WTC11 (cell line): ENCODE measurements around the gene ANKFN1. TPM values are rescaled to one million over a fixed set of nuclear protein-coding genes. Genes with fewer than 3 reads are reported as not detected.

ENCODE experiments used
- ATAC-seq: fragments of 200-7000 bp; cut with Tn5 transposase; 2 replicates; pipeline ENCODE4 v1.10.0; 2021; ENCODE audit warnings: mild to moderate bottlenecking, moderate library complexity
- CTCF ChIA-PET: fragments of 300-600 bp; sonication (Branson Sonifier 250); formaldehyde crosslinking; loops from one replicate; lab custom pipeline; 2021; ENCODE audit warnings: antibody characterized with exemption; lab: Charles Lee
- POLR2A ChIA-PET: fragments of 350-600 bp; sonication (Branson Sonifier 250); formaldehyde crosslinking; loops from one replicate; lab custom pipeline; 2021; ENCODE audit warnings: antibody characterized with exemption; lab: Charles Lee
- DNase-seq: peaks from one replicate; pipeline ENCODE4 v3.0.0; 2021; ENCODE audit warnings: low spot score
- H3K27ac Mint-ChIP-seq: 2 replicates; pipeline ENCODE4 v1.8.0; 2021; ENCODE audit warnings: mixed read lengths
- H3K27me3 Mint-ChIP-seq: 2 replicates; pipeline ENCODE4 v1.8.0; 2021; ENCODE audit warnings: low read depth, mild to moderate bottlenecking, moderate library complexity, mixed read lengths
- H3K36me3 Mint-ChIP-seq: 2 replicates; pipeline ENCODE4 v1.8.0; 2021; ENCODE audit warnings: mixed read lengths
- H3K4me1 Mint-ChIP-seq: 2 replicates; pipeline ENCODE4 v1.8.0; 2022; ENCODE audit warnings: mixed read lengths
- H3K4me3 Mint-ChIP-seq: 2 replicates; pipeline ENCODE4 v1.8.0; 2021; ENCODE audit warnings: mild to moderate bottlenecking, moderate library complexity, mixed read lengths
- H3K9me3 Mint-ChIP-seq: 2 replicates; pipeline ENCODE4 v1.8.0; 2021; ENCODE audit warnings: mixed read lengths
- ATF1 ChIP-seq: sonication (generic); formaldehyde crosslinking; IDR thresholded peaks from 2 replicates; pipeline ENCODE4 v1.8.1; 2023; ENCODE audit warnings: mild to moderate bottlenecking, moderate library complexity, missing genetic modification reagents
- ELF4 ChIP-seq: sonication (generic); formaldehyde crosslinking; IDR thresholded peaks from 2 replicates; pipeline ENCODE4 v1.8.1; 2022; ENCODE audit warnings: low read depth, mild to moderate bottlenecking, moderate library complexity, missing genetic modification reagents
- EMX1 ChIP-seq: fragments of 250-450 bp; sonication (Bioruptor Pico); IDR thresholded peaks from 2 replicates; pipeline ENCODE4 v1.8.0; 2021; ENCODE audit warnings: mild to moderate bottlenecking
- ERG ChIP-seq: fragments of 250-450 bp; sonication (Bioruptor Pico); IDR thresholded peaks from 2 replicates; pipeline ENCODE4 v1.8.0; 2021; ENCODE audit warnings: mild to moderate bottlenecking
- FOXJ3 ChIP-seq: sonication (generic); formaldehyde crosslinking; IDR thresholded peaks from 2 replicates; pipeline ENCODE4 v1.9.0; 2021; ENCODE audit warnings: missing genetic modification reagents, mild to moderate bottlenecking, borderline replicate concordance
- FOXK1 ChIP-seq: sonication (generic); formaldehyde crosslinking; IDR thresholded peaks from 2 replicates; pipeline ENCODE4 v1.8.0; 2022; ENCODE audit warnings: mild to moderate bottlenecking, moderate library complexity, missing genetic modification reagents
- GABPB1 ChIP-seq: sonication (generic); formaldehyde crosslinking; IDR thresholded peaks from 2 replicates; pipeline ENCODE4 v1.8.1; 2023; ENCODE audit warnings: mild to moderate bottlenecking, missing genetic modification reagents
- GTF2I ChIP-seq: fragments of 250-450 bp; sonication (Bioruptor Pico); conservative IDR thresholded peaks from 2 replicates; pipeline ENCODE4 v1.4.0; 2021; ENCODE audit warnings: mild to moderate bottlenecking
- NFYB ChIP-seq: sonication (generic); formaldehyde crosslinking; conservative IDR thresholded peaks from 2 replicates; pipeline ENCODE4 v1.8.0; 2022; ENCODE audit warnings: low read depth, missing genetic modification reagents
- NR3C1 ChIP-seq: sonication (generic); formaldehyde crosslinking; conservative IDR thresholded peaks from 2 replicates; pipeline ENCODE4 v1.8.1; 2023; ENCODE audit warnings: low read depth, mild to moderate bottlenecking, missing genetic modification reagents
- PRDM15 ChIP-seq: sonication (generic); formaldehyde crosslinking; IDR thresholded peaks from 2 replicates; pipeline ENCODE4 v1.8.0; 2022; ENCODE audit warnings: missing genetic modification reagents
- PREB ChIP-seq: sonication (generic); formaldehyde crosslinking; IDR thresholded peaks from 2 replicates; pipeline ENCODE4 v1.8.1; 2022; ENCODE audit warnings: mild to moderate bottlenecking, missing genetic modification reagents, moderate library complexity, borderline replicate concordance
- PRRX2 ChIP-seq: fragments of 250-450 bp; sonication (Bioruptor Pico); IDR thresholded peaks from 2 replicates; pipeline ENCODE4 v1.8.0; 2021; ENCODE audit warnings: mild to moderate bottlenecking
- RORB ChIP-seq: fragments of 250-450 bp; sonication (Bioruptor Pico); IDR thresholded peaks from 2 replicates; pipeline ENCODE4 v1.9.0; 2021; ENCODE audit warnings: mild to moderate bottlenecking
- SP1 ChIP-seq: sonication (generic); formaldehyde crosslinking; conservative IDR thresholded peaks from 2 replicates; pipeline ENCODE4 v1.8.1; 2022; ENCODE audit warnings: missing genetic modification reagents
- TCF7 ChIP-seq: sonication (generic); formaldehyde crosslinking; IDR thresholded peaks from 2 replicates; pipeline ENCODE4 v1.8.0; 2022; ENCODE audit warnings: mild to moderate bottlenecking, low read depth, missing genetic modification reagents, moderate library complexity
- ZMAT4 ChIP-seq: fragments of 250-450 bp; sonication (Bioruptor Pico); IDR thresholded peaks from 2 replicates; pipeline ENCODE4 v1.9.0; 2021; ENCODE audit warnings: mild to moderate bottlenecking
- ZNF423 ChIP-seq: fragments of 250-450 bp; sonication (Bioruptor Pico); IDR thresholded peaks from 2 replicates; pipeline ENCODE4 v2.1.2; 2022; ENCODE audit warnings: mild to moderate bottlenecking, moderate library complexity
- ZNF671 ChIP-seq: fragments of 250-450 bp; sonication (Bioruptor Pico); IDR thresholded peaks from 2 replicates; pipeline ENCODE4 v1.8.0; 2021; ENCODE audit warnings: mild to moderate bottlenecking
- total RNA-seq: library from RNA; stranded (reverse); gene quantifications from 3 replicates; pipeline ENCODE4 v1.2.3, GENCODE V29; 2021
- TF ChIP-seq, protein P1 (sequence below): sonication (generic); formaldehyde crosslinking; IDR thresholded peaks from 2 replicates; pipeline ENCODE4 v1.8.1; 2023; ENCODE audit warnings: mild to moderate bottlenecking, missing genetic modification reagents
- TF ChIP-seq, protein P2 (sequence below): sonication (generic); formaldehyde crosslinking; IDR thresholded peaks from 2 replicates; pipeline ENCODE4 v1.8.1; 2023; ENCODE audit warnings: mild to moderate bottlenecking, missing genetic modification reagents, moderate library complexity
- TF ChIP-seq, protein P3 (sequence below): sonication (generic); formaldehyde crosslinking; IDR thresholded peaks from 2 replicates; pipeline ENCODE4 v1.8.0; 2023; ENCODE audit warnings: missing genetic modification reagents, mild to moderate bottlenecking, borderline replicate concordance

ANKFN1 gene
- total RNA-seq, 1 experiment from 2014 or later = 0.24 TPM

GRCh38 chr17:56274491-56274890 lies 121.2 kb downstream of the ANKFN1 start:
- CTCF ChIA-PET = interaction anchor here (0.7 kb wide), 1 partner anchor 45 kb away, joined by 3 read pairs; no protein-coding TSS in a partner anchor
- Mint-ChIP-seq H3K4me1 (peaks cover 2% of the 10 kb centered on the region), H3K27ac (no peak overlapping the region), H3K9me3 (no peaks in the 10 kb centered on the region), H3K4me3 (no peak overlapping the region), H3K27me3 (no peaks in the 10 kb centered on the region), H3K36me3 (no peaks in the 10 kb centered on the region)
- TF ChIP-seq PRRX2 (CRISPR knock-in tag) (no peak), GTF2I (CRISPR knock-in tag) (no peak), ATF1 (CRISPR knock-in tag) (no peak), NR3C1 (no peak)
- POLR2A ChIA-PET = no interaction called here
- ATAC-seq = no peak
- DNase-seq = no peak

DNA sequence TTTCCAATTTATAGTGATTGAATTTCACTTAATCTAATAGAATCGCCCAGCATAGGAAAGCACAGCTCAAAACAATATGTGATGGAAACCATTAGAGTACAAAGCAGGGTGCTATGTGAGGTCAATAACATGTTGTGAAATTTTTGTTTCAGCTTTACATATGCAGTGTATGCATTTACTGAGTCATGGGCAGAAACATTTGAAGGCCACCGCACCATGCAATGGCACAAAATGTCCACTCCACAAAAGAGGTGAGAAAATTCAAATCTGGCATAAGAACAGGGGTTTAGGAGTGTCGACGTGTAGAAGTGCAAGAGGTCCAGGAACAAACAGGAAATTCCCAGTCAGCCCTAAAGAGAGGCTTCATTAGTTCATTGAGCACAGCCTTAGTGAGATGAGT lies 131.2 kb downstream of the ANKFN1 start:
- no peak overlapping the region for H3K4me3 Mint-ChIP-seq
- peaks cover 5% of the 10 kb centered on the region; the same call in 1 of the 2 replicates for H3K9me3 Mint-ChIP-seq
- CTCF ChIA-PET = no interaction called here
- ATAC-seq = no peak
- no peak overlapping the region for H3K27ac Mint-ChIP-seq
- TF ChIP-seq GABPB1 (CRISPR knock-in tag) (no peak), TCF7 (CRISPR knock-in tag) (no peak), FOXK1 (no peak), PREB (CRISPR knock-in tag) (no peak), PRDM15 (CRISPR knock-in tag) (no peak), RORB (CRISPR knock-in tag) (no peak), ELF4 (CRISPR knock-in tag) (no peak), NR3C1 (no peak), ZMAT4 (no peak), FOXJ3 (CRISPR knock-in tag) (no peak), EMX1 (CRISPR knock-in tag) (no peak), ERG (CRISPR knock-in tag) (no peak), NFYB (CRISPR knock-in tag) (no peak), ZNF671 (CRISPR knock-in tag) (no peak), SP1 (no peak), ZNF423 (CRISPR knock-in tag) (no peak)
- TF ChIP-seq, protein P1, sequence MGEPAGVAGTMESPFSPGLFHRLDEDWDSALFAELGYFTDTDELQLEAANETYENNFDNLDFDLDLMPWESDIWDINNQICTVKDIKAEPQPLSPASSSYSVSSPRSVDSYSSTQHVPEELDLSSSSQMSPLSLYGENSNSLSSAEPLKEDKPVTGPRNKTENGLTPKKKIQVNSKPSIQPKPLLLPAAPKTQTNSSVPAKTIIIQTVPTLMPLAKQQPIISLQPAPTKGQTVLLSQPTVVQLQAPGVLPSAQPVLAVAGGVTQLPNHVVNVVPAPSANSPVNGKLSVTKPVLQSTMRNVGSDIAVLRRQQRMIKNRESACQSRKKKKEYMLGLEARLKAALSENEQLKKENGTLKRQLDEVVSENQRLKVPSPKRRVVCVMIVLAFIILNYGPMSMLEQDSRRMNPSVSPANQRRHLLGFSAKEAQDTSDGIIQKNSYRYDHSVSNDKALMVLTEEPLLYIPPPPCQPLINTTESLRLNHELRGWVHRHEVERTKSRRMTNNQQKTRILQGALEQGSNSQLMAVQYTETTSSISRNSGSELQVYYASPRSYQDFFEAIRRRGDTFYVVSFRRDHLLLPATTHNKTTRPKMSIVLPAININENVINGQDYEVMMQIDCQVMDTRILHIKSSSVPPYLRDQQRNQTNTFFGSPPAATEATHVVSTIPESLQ (CRISPR knock-in tag) = no peak
- TF ChIP-seq, protein P2, sequence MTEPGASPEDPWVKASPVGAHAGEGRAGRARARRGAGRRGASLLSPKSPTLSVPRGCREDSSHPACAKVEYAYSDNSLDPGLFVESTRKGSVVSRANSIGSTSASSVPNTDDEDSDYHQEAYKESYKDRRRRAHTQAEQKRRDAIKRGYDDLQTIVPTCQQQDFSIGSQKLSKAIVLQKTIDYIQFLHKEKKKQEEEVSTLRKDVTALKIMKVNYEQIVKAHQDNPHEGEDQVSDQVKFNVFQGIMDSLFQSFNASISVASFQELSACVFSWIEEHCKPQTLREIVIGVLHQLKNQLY = no peak
- TF ChIP-seq, protein P3, sequence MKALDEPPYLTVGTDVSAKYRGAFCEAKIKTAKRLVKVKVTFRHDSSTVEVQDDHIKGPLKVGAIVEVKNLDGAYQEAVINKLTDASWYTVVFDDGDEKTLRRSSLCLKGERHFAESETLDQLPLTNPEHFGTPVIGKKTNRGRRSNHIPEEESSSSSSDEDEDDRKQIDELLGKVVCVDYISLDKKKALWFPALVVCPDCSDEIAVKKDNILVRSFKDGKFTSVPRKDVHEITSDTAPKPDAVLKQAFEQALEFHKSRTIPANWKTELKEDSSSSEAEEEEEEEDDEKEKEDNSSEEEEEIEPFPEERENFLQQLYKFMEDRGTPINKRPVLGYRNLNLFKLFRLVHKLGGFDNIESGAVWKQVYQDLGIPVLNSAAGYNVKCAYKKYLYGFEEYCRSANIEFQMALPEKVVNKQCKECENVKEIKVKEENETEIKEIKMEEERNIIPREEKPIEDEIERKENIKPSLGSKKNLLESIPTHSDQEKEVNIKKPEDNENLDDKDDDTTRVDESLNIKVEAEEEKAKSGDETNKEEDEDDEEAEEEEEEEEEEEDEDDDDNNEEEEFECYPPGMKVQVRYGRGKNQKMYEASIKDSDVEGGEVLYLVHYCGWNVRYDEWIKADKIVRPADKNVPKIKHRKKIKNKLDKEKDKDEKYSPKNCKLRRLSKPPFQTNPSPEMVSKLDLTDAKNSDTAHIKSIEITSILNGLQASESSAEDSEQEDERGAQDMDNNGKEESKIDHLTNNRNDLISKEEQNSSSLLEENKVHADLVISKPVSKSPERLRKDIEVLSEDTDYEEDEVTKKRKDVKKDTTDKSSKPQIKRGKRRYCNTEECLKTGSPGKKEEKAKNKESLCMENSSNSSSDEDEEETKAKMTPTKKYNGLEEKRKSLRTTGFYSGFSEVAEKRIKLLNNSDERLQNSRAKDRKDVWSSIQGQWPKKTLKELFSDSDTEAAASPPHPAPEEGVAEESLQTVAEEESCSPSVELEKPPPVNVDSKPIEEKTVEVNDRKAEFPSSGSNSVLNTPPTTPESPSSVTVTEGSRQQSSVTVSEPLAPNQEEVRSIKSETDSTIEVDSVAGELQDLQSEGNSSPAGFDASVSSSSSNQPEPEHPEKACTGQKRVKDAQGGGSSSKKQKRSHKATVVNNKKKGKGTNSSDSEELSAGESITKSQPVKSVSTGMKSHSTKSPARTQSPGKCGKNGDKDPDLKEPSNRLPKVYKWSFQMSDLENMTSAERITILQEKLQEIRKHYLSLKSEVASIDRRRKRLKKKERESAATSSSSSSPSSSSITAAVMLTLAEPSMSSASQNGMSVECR (CRISPR knock-in tag) = no peak
- TF ChIP-seq, all 79 proteins: peak for 0
- Mint-ChIP-seq H3K36me3 (no peaks in the 10 kb centered on the region), H3K27me3 (no peaks in the 10 kb centered on the region), H3K4me1 (peaks cover 2% of the 10 kb centered on the region)
- POLR2A ChIA-PET = no interaction called here
- DNase-seq = no peak
